Activated CD4-positive, alpha-beta T cell treated with anti-CD3 and anti-CD28 coated beads, Interleukin-10, Interleukin-2, amounts not matched to agents 100 ng/mL and 50 ng/mL, durations not matched to agents 16 hours and 8 hours (primary cell): Measurements from ENCODE around the gene HOXD13.

ENCODE experiments used
- DNase-seq: peaks from one replicate; pipeline ENCODE4 v3.0.0-alpha.2; 2020

Gene HOXD13

DNA sequence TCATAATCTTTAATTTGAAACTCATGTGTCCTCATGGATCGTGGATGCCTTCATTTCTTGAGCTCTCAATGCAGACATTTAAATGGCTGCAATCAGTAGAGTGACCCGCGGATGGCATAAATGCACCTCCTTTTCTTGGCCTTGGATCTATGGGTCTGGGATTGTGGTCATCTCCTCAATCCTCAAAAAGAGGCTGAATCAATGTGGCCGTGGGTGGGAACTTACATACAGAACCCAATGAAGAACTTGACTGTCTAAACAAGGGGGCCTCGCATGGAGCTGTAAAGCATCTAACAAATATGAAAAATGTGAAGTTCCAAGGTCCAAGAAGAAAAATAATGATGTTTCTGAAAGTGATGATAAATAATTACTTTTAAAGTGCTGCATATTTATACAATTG, 2.9 kb downstream of the HOXD13 start:
- DNase-seq = no peak

DNA sequence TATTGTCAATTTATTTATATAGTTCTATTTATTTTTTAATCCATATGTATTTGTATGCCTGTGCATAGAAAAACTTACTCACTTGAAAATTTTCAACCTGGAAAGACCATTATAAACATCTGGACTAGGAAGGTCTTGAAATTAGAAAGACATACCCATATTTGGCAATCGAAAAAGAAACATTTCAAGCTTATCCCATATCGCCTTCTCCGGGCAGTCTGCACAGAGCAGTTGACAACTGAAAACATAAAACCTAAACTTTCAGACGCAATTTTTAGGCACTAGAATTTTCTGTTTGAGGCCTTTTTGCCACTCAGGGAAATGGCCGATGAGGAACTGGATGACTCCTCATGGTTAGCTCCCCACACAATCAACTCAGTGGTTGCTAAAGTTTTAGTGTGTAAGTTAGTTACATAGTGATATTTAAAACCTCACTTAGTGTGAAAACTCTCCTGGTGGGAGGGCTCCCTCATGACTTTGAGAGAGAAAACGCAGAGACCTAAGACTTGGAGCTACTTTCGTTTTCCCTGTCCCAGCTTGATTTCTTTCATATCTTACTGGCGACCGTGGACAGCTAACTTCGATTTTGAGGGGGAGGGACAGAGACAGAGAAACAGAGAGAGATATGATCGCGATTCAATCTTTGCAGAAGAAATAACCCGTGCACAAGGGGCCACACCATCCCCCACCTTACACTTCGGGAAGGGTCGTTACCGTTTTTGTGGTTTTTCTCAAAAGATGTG, 3.9 kb downstream of the HOXD13 start:
- DNase-seq = no peak

DNA sequence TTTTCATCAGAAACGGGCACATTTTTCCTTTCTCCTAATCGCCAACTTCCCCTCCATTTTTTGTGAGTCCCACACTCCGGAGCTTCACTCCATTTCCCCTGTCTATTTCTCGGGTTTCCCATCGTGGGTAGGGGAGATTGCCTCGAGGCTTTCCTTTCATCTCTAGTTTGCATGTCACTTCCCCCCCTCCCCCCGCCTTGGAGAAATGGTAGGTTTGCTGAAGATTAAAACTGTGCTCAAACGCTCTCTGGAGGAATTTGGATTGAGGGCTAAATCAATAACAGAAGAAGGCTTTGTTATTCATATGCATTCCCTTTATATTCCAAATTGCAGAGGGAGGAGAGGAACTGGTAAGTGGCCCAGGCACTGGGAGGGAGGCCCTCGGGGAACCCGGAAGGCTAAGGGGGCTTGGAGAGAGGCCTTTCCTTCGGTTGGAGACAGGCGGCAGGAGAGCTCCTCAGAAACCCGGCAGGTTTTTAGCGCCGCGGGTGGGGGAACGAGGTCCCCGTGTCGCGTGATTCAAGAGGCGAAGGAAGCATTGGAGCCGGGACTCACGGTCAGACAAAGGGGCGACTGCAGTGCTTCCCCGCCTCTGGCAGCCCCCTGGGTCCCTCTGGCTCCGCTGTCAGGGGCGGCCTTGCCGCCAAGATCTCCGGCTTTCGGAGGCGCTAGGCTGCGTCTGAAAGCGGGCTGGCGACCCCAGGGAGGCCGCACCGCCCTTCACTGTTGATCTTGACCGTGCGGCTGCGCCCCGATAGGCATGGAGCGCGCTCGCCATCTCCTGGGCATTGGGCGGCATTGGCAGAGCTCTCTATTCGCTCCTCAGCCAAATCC, 4.7 kb downstream of the HOXD13 start:
- peak; percentile 62 for DNase-seq

DNA sequence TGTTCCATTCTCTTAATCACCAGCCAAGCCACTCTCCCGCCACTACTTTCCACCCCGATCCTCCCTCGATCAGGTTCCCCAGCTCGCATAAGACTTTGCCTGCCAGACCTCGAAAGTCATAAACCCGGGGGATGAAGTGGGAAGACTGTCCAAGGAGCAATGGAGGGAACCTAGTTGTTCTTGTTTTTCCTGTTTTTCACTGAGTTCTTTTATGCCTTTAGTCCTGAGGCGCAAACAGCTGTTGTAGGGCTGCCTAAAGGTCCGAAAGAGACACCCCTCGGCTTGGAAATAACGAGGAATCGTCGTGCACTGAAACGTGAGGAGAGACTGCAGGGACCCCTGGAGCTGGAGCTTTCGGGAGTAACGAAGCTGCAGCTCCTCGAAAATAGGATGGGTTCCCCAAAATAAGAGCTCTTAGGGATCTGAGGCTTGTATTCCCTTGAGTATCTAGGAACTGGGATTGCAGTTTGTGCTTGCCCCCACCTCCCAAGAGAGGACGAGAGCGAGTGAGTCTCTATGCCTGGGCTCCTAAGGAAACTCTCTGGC, 5.4 kb downstream of the HOXD13 start:
- DNase-seq = no peak

DNA sequence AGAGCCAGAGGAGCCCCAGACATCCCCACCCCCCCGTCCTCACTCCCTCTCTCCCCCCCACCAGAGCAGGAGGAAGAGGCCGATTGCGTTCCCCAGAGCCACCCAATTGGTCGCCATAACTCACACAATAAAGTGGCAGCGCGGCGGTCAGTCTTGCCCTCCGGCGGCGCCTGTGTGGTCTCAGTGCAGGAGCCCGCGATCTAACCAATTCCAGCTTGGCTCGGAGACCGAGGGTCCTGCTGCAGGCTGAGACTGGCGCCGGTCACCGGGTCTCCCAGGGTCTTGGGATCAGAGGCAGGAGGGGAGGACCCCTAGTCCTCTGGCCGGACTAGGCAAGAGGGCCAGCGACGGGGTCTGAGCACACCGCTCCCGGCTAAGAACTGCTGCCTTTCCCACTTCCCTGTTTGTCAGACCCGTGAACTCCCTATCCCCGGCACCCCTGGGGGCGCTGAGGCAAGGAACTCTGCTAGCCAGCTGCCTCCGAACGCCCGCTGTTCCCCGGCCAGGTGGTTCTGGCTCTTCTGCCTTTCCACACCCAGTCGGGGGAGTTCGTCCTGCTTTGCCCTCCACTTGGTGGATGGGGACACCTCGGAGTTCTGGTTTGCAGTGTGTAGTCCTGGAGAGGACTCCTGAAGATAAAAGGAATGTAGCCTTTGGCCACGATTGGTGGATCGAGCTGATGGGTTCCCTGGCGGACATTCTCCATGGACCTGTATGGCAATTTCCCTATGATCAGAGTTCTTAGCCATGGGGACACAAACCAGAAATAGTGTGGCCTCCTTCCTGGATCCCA, 6.0 kb downstream of the HOXD13 start:
- DNase-seq = no peak

DNA sequence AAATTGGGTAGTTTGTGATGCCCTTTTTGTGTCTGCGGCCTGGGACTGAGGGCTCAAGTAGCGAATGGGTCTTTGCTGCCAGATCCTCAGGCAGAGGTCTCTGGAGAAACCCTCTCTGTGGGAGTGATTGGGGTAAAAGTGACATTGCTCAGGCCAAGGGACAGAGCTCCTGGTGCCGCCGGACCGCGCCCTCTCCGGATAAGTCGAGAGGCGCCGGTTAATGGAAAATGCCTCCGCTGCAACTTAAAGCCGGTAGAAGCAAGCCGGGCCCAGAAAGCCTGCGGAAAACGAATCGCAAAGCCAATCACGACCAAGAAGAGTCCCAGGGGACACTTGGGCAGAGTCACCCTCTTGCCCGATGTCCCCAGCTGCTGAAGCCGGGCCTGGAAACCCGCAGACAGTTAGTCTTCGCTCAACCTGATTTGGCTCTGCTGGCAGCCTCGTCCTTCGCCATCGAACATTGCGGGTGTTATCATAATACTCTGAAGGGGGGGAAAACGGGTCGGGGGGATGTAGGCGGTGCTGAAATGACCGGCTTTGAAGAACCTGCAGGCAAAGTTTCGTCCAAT, 6.7 kb downstream of the HOXD13 start:
- no peak for DNase-seq

DNA sequence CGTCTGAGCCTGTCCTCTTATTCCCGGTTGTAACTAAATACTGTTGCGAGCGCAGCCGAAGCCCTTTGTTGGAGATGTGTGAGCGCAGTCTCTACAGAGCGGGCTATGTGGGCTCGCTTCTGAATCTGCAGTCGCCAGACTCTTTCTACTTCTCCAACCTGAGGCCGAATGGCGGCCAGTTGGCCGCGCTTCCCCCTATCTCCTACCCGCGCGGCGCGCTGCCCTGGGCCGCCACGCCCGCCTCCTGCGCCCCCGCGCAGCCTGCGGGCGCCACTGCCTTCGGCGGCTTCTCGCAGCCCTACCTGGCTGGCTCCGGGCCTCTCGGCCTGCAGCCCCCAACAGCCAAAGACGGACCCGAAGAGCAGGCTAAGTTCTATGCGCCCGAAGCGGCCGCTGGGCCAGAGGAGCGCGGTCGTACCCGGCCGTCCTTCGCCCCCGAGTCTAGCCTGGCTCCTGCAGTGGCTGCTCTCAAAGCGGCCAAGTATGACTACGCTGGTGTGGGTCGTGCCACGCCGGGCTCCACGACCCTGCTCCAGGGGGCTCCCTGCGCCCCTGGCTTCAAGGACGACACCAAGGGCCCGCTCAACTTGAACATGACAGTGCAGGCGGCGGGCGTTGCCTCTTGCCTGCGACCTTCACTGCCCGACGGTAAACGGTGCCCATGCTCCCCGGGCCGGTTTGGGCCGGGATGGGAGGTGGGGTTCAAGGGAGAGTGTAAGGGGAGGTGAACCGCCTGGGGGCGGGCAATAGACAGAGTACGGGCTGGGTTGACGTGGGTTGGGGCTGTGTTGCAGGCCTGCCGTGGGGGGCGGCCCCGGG, 7.4 kb downstream of the HOXD13 start, which contains the start of gene HOXD12:
TSS of gene HOXD12 (plus strand) at position 68 of the 819 bp plus-strand sequence. CDS start at position 75, 7 bp downstream.
- no peak for DNase-seq

DNA sequence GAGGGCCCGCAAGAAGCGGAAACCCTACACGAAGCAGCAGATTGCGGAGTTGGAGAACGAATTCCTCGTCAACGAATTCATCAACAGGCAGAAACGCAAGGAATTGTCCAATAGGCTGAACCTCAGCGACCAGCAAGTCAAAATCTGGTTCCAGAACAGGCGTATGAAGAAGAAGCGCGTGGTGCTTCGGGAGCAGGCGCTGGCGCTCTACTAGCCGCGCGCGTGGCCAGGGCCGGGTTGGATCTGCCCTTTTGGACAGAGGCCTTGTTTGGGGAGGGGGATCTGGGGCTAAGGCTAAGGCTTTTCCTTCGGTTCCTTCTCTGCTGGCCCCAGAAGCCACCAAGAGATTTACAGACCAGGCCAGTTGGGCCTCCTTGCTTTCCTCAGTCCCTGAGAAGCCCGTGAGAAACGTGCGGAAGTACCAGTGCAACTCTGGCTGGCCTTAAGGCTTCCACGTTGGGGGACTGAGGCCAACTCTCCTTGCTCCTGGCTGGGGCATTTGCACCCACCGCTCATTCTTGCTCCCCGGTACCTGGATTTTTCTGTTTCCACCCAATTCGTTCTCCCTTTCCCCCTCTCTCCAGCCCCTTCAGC, 8.1 kb downstream of the HOXD13 start:
- no peak for DNase-seq

DNA sequence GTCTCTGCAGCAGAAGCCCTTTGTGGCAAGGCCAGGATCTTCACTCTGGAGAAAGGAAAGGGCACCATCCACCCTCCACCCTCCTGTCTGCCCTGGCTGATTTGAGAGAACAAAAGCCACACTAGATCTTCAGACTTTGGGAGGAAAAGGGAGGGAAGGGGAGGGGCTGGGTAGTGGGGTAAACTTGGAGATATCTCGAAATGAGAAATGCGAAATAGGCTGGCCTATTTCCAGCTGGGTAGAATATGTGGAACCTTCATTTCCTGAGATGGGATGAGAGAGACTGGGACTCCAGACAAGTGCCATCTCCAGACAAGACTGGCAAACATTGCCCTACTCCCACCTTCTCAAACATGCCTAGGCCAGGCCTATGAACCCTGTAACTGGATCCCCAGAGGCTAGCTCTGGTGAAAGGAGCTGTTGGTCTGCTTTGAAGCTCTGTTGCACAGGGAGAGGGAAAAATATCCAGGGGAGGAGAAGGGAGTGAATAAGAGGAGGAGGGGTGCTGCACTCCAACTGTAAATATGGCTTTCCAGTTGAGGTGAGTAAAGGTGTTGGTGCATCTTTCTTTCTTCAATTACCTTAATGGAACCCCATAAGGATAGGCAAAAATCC, 8.8 kb downstream of the HOXD13 start:
- DNase-seq = no peak

DNA sequence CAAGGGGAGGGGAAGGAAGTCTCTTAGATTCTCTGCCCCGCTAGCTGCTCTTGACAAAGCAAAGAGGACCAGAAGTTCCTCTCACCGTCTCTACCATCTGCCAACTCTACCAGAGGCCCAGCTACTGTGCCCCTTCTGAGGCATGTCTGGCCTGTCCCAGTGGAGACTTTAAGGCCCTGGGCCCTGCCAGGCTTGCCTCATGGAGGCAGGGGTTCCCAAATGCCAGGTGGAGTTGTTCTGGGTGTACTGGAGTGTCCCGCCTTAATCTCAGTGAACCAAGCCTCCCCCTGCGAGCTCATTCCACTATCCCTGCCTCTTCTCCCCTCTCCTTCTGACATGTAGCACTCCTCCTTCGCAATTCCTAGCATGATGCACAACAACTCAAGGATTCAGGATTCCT, 9.3 kb downstream of the HOXD13 start:
- DNase-seq = no peak

DNA sequence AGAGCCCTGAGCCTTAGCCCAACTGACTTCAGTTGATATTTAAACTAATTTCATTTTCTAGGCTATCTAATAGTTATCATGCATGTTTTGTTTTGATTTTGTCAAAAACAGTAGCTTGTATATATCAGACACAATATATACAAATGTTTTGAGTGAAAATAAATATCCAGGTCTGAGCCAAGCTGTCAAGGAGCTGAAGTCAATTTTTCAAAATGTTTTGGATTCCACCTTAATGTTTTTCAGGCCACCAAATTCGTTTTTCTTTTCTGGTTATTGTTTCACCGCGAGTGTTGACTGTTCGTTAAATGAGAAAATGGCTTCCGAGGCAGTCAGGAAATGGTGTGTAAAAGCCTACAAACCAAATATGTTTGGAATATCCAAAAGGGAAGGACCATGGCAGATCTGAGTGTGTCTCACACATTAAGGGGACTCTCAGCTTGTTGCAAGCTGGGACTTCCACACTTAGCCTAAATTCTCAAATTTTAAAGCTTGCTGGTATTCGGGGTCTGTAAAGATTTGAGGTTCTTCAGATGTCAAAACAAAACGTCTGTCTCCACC, 9.9 kb downstream of the HOXD13 start:
- DNase-seq = no peak

DNA sequence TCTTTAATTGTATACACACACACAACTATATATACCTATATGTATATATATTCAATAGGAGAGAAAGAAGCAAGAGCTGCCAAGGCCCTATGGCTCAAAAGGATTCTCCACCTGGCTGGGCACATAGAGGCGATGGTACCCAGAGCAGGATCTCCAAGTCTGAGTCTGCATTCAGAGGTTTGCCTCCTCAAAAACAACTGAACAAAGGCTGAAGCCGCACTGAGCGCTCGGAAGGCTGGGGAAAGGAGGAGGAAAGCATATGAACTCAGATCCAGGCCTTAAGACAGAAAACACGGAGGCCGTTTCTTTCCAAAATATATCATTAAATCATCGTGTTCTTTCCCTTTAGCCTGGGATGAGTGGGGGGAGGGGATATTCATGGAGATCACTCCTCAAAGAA, 10.7 kb downstream of the HOXD13 start:
- no peak for DNase-seq

DNA sequence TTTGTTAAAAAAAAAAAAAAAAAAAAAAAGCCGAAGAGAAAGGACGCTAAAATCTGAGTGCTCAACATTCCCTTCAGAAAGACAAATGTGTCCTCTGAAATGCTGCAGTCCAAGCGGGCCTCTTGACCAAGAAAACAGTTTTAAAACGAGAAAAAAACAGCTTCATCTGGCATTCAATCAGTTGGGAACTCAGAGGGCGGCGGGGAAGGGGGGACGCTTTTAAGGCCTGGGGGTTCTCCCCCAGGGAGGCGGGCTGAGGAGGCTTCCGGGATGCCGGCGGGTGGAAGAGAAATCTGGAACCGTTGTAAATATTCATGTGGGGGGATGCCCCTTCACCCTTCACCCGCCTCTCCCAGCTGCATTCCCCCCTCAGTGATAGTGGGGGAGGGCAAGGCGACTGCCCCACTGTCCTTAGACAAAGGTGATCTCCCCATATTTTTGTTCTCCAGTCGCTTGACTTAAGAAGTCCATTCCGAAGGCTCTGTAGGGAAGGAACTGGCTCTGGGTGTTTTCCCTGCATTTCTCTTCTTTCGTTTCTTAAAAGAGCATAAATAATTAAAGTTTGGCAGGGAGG, 11.3 kb downstream of the HOXD13 start:
- DNase-seq = no peak

DNA sequence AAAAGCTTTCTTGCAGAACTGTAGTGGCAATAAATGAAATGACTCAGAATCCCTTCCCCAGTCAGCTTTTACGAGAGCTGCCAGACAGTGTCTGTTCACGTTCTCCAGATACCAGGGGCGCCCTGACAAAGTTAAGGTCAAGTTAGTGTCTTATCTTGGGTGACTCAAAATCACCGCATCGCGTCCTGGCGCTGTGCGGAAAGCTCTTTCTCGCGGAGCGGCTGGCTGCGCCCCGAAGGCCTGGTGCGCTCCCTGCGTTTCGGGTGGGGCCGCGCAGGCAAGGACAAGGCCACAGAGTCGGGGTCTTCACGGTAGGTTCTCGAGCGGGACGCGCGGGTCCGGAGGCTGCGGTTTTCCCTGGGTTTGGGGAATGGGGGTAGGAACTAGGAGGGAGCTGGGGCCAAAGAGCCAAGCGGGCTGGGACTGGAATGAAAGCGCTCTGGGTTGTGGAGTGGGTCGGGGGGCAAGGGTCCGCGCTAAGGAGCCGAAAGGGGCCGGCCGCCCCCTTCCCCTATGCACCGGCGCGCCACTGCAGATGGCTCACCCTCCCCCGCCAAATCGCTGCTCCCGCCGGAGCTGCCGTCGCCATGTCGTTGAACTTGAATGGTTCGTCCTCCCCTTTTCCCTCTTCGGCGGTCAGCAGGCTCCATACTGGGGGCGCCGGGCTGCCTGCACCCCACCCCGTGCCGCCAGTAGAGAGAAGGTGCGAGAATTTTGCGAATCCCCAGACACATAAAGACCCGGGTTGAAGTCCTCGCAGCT, 12.0 kb downstream of the HOXD13 start:
- DNase-seq = no peak

DNA sequence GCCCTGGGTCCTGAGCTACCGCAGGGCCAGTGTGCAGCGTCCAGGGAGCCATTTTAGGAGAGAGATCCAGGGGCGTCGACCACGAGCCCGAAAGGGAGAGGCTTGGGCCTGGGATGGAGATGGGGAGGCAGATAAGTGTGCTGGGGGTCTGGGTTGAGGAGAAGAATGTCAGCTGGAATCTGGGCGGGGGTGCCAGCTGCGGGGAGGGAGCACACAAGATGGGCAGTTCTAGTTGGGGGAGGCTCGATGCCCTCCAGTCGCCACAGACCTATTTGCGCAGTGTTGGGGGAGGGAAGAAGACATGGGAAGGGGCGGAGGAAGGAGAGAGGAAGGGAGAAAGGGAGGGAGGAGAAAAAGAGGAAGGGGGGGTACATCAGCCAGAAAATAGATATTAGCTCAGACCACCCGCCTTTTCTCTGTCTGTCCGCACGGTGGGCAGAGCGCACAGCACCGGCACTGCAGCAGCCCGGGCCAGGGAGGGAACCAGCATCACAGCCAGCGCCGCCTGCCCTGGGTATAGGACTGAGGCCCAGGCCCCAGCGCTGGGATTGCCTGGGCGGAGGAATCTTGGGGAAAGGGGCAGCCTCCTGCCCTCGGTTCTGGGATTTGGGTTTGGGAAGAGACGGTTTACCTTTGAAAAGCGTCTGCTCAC, 12.7 kb downstream of the HOXD13 start:
- no peak for DNase-seq

DNA sequence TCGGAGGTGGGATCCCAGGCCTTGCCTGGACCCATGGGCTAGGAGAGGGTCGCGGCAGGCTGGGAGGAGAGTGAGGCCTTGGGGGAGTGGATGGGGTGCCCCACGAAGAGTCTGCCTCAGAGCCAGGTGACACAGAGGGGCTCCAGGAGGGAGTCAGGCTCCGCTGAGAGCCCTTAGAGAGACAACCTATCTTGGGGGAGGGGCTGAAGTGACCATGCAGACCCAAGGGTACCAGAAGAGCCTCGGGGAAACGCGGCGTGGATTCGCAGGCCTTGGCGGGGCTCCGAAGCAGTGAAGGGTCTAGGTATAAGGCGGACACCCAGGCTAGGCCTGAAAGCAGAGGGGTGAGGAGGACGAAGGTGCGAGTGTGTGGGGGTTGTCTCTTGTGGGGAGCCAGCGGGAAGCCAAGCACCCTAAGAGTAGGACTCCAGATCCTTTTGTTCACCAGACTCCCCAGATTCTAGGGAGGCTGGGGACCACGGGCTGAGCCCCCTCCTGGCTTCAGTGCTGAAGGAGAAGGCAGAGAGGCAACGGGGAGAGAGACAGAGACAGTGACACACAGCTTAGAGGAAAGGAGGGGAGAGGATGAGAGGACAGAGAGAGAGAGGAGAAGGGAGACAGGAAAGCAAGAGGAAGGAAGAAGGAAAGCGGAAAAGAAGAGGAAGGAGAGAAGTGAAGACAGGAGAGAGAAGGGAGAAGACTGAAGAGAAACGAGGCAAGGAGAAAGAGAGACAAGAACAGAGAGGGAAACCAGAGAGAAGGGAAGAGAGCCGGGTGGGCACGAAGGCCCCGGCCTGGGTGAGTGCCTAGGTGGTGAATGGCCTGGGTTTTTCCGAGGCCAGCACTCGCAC, 13.4 kb downstream of the HOXD13 start:
- DNase-seq = no peak

DNA sequence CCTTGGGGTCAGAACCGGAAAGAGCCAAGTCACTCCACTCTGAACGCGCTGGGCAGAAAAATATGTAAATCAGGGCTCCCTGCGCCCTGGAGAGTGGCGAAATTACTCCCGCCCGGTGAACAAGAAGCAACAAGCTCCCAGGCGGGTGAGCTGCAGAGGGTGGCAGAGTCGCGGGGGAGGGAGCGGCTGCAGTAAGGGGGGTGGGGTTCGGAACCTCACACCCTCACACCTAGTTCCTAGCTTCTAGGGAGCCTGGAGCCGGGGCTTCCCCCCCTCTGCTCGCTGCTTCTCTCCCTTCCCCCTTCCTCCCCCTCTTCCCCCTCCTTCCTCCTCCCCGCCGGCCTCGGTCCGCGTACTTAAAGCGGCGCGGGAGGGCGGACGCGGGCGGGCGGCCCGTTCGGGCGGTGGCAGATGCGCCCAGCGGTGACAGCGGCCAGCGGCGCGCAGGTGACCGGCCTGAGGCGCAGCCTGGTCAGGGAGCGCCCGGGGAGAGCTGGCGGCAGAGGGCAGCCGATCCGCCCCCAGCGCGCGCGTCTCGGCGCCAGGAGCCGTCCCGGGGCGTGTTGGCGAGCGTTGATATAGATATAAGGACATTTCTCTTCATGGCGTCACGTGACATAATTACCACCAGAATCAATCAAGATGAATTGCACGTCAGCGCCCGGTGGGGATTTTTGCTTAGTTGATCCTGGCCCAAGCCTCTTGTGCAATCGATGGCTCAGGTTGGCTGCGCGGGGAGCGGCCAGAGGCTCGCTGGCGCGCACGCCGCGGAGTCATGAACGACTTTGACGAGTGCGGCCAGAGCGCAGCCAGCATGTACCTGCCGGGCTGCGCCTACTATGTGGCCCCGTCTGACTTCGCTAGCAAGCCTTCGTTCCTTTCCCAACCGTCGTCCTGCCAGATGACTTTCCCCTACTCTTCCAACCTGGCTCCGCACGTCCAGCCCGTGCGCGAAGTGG, 14.3 kb downstream of the HOXD13 start, which contains the start of gene HOXD11:
TSS of gene HOXD11 (plus strand) at position 700 of the 959 bp plus-strand sequence. CDS start at position 776, 76 bp downstream.
- DNase-seq = no peak
